Neutrophil (primary cell): ENCODE results near the gene WNT2B.

Experiments
- H3K27ac ChIP-seq: fragments of 200-600 bp; sonication (generic); 2 replicates; pipeline ENCODE4 v1.5.1; 2016; ENCODE audit warnings: mild to moderate bottlenecking, moderate library complexity
- H3K27me3 ChIP-seq: fragments of 200-600 bp; sonication (generic); 2 replicates; pipeline ENCODE4 v1.6.0; 2016; ENCODE audit warnings: mild to moderate bottlenecking
- H3K36me3 ChIP-seq: fragments of 200-600 bp; sonication (generic); 2 replicates; pipeline ENCODE4 v1.5.1; 2017
- H3K4me1 ChIP-seq, 2 experiments: fragments of 200-600 bp in 1 of 2; sonication (generic) in 1 of 2; 1 replicate in 1 of 2; 2 replicates in 1 of 2; pipeline versions ENCODE4 v1.5.1 to v1.6.1; 2013 to 2016; ENCODE audit warnings: low read depth in 1 of 2, low read length in 1 of 2, mild to moderate bottlenecking in 1 of 2, moderate library complexity in 1 of 2; ENCODE audit not compliant: control insufficient read depth in 1 of 2, insufficient read depth in 1 of 2
- H3K4me3 ChIP-seq, 2 experiments: fragments of 200-600 bp in 1 of 2; sonication (generic) in 1 of 2; 1 replicate in 1 of 2; 2 replicates in 1 of 2; pipeline ENCODE4 v1.5.1; 2013 to 2016; ENCODE audit warnings: low read depth in 1 of 2, low read length in 1 of 2, mild to moderate bottlenecking in 1 of 2, moderate library complexity in 1 of 2
- H3K9me3 ChIP-seq: fragments of 200-600 bp; sonication (generic); 2 replicates; pipeline ENCODE4 v1.5.1; 2016
- CTCF ChIP-seq: fragments of 200-600 bp; sonication (generic); IDR thresholded peaks from 2 replicates; pipeline ENCODE4 v1.5.1; 2016; ENCODE audit warnings: antibody characterized with exemption

The WNT2B gene

GRCh38 chr1:112501810-112502641 is 6.7 kb upstream of the WNT2B start:
- H3K27ac ChIP-seq, result no peak overlapping the region

GRCh38 chr1:112502826-112503225 is 5.9 kb upstream of the WNT2B start:
- no peaks in the 10 kb centered on the region for H3K36me3 ChIP-seq
- H3K27ac ChIP-seq, result no peak overlapping the region
- H3K27me3 ChIP-seq, result peaks cover 100% of the 10 kb centered on the region
- no peaks in the 10 kb centered on the region for H3K9me3 ChIP-seq
- H3K4me3 ChIP-seq, result no peak overlapping the region
- TF ChIP-seq CTCF, result no peak
- peaks cover 0 to 7% of the 10 kb centered on the region in 2 experiments for H3K4me1 ChIP-seq

More at GRCh38 chr1:112501810-112502641, 6.7 kb upstream of the WNT2B start:
- H3K4me1 ChIP-seq, result peaks cover 0 to 6% of the 10 kb centered on the region in 2 experiments
- no peak overlapping the region for H3K4me3 ChIP-seq
- no peak for TF ChIP-seq CTCF
- peaks cover 100% of the 10 kb centered on the region for H3K27me3 ChIP-seq
- no peaks in the 10 kb centered on the region for H3K9me3 ChIP-seq
- no peaks in the 10 kb centered on the region for H3K36me3 ChIP-seq

GRCh38 chr1:112504001-112504660 is 4.6 kb upstream of the WNT2B start:
- Histone ChIP-seq H3K27me3 (peaks cover 100% of the 10 kb centered on the region), H3K36me3 (no peaks in the 10 kb centered on the region), H3K4me3 (no peak overlapping the region), H3K4me1 (peaks cover 11 to 20% of the 10 kb centered on the region in 2 experiments), H3K27ac (no peak overlapping the region), H3K9me3 (no peaks in the 10 kb centered on the region)
- TF ChIP-seq CTCF, result no peak

GRCh38 chr1:112504661-112505399 is 3.9 kb upstream of the WNT2B start:
- H3K4me3 ChIP-seq, result no peak overlapping the region
- peaks cover 100% of the 10 kb centered on the region for H3K27me3 ChIP-seq
- peaks cover 12 to 22% of the 10 kb centered on the region in 2 experiments for H3K4me1 ChIP-seq
- no peaks in the 10 kb centered on the region for H3K9me3 ChIP-seq
- no peak for TF ChIP-seq CTCF
- no peak overlapping the region for H3K27ac ChIP-seq
- H3K36me3 ChIP-seq, result no peaks in the 10 kb centered on the region

- TF ChIP-seq CTCF, result no peak
- Histone ChIP-seq H3K4me3 (no peak overlapping the region), H3K27me3 (peaks cover 100% of the 10 kb centered on the region), H3K4me1 (peaks cover 12 to 22% of the 10 kb centered on the region in 2 experiments), H3K9me3 (no peaks in the 10 kb centered on the region), H3K27ac (no peak overlapping the region), H3K36me3 (no peaks in the 10 kb centered on the region)
Observed at GRCh38 chr1:112505400-112505785, 3.4 kb upstream of the WNT2B start.
